Mammary epithelial cell (primary cell): ENCODE data around the gene SLIT1.

Source experiments
- CTCF ChIP-seq, 2 donors: IDR thresholded peaks in 1 of 2; conservative IDR thresholded peaks in 1 of 2; 2 replicates each; pipeline ENCODE4 v1.5.1; 2011 to 2012; ENCODE audit warnings: inconsistent platforms in 2 of 2, low read length in 2 of 2, mild to moderate bottlenecking in 2 of 2, control low read depth in 1 of 2, low read depth in 1 of 2; ENCODE audit not compliant: insufficient read depth in 1 of 2; ENCODE audit errors: extremely low read depth in 1 of 2
- EZH2 ChIP-seq: IDR thresholded peaks from 2 replicates; pipeline ENCODE4 v1.6.1; 2012; ENCODE audit warnings: low read length, inconsistent platforms, borderline replicate concordance

DNA sequence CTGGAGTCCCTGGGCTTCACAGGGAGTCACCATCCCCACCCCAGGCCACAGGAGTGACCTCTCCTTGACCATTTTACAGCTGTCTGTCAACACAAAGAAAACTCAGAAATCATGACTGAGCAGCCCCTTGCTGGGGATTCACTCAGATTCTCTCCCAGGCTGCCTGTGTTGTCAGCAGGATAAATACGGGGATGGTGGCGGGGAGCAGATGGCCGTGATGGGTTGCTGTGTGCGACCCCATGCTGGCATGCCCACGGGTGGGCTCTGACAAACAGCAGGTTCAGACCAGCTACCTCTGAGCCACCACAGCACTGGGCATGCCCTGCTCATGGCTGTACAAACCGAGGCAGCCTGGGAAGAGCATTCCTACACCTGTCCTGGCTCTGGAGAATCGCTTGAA lies 136.1 kb downstream of the SLIT1 start:
- TF ChIP-seq CTCF (conservative IDR thresholded peaks at IDR 0.05 in 1 of 2, IDR thresholded peaks at IDR 0.05 in 1 of 2; ENCODE audit: extremely low read depth in 1 of 2, insufficient read depth in 1 of 2, low read depth in 1 of 2, low read length in 2 of 2): no peak
- no peak for TF ChIP-seq EZH2
